Keratinocyte (primary cell): ENCODE results near the gene NGEF.

Experiments
- EZH2 ChIP-seq: IDR thresholded peaks from one replicate; pipeline ENCODE4 v1.6.1; 2012; ENCODE audit warnings: inconsistent platforms, mild to moderate bottlenecking, low read length, moderate library complexity
- TF ChIP-seq, protein P1 (sequence below), 3 experiments: IDR thresholded peaks in 1 of 3; conservative IDR thresholded peaks in 1 of 3; optimal IDR thresholded peaks in 1 of 3; 2 replicates in 2 of 3; 3 replicates in 1 of 3; pipeline versions ENCODE3 to v1.5.1; 2011; ENCODE audit warnings: low read length in 3 of 3, mild to moderate bottlenecking in 3 of 3, moderate library complexity in 2 of 3, control low read depth in 1 of 3, inconsistent platforms in 1 of 3; ENCODE audit not compliant: insufficient read depth in 2 of 3; ENCODE audit errors: extremely low read depth in 1 of 3

DNA sequence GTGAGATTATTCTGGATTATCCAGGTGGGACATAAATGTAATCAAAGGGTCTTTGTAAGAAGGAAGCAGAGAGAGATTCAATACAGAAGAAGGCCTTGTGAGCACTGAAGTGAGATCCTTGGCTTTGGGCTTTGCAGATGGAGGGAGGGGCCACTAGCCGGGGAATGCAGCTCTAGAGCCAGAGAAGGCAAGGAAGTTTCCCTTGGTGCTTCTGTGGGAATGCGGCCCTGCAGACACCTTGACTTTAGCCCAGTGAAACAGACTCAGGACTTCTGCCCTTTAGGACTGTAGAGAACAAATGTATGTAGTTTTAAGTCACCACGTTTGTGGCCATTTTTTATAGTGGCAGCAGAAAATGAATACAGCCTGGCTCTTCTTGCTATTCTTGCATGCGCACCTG is 27.5 kb upstream of the NGEF start:
- no peak for TF ChIP-seq EZH2
- TF ChIP-seq, protein P1, sequence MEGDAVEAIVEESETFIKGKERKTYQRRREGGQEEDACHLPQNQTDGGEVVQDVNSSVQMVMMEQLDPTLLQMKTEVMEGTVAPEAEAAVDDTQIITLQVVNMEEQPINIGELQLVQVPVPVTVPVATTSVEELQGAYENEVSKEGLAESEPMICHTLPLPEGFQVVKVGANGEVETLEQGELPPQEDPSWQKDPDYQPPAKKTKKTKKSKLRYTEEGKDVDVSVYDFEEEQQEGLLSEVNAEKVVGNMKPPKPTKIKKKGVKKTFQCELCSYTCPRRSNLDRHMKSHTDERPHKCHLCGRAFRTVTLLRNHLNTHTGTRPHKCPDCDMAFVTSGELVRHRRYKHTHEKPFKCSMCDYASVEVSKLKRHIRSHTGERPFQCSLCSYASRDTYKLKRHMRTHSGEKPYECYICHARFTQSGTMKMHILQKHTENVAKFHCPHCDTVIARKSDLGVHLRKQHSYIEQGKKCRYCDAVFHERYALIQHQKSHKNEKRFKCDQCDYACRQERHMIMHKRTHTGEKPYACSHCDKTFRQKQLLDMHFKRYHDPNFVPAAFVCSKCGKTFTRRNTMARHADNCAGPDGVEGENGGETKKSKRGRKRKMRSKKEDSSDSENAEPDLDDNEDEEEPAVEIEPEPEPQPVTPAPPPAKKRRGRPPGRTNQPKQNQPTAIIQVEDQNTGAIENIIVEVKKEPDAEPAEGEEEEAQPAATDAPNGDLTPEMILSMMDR (optimal IDR thresholded peaks at IDR 0.05 in 1 of 3, IDR thresholded peaks at IDR 0.05 in 1 of 3, conservative IDR thresholded peaks at IDR 0.05 in 1 of 3; ENCODE audit: extremely low read depth in 1 of 3, insufficient read depth in 2 of 3, low read length in 3 of 3), result no peak
